Measurements from ENCODE around the gene WDR74. TPM values are rescaled to one million over a fixed set of nuclear protein-coding genes. Genes with fewer than 3 reads are reported as not detected.

WDR74 gene
- total and polyA plus RNA-seq, 9 of the 15 experiments (the other 6 are each of a cell fraction or from before 2014, with no cell fraction given): 32.7 to 210 (median 114) TPM

DNA sequence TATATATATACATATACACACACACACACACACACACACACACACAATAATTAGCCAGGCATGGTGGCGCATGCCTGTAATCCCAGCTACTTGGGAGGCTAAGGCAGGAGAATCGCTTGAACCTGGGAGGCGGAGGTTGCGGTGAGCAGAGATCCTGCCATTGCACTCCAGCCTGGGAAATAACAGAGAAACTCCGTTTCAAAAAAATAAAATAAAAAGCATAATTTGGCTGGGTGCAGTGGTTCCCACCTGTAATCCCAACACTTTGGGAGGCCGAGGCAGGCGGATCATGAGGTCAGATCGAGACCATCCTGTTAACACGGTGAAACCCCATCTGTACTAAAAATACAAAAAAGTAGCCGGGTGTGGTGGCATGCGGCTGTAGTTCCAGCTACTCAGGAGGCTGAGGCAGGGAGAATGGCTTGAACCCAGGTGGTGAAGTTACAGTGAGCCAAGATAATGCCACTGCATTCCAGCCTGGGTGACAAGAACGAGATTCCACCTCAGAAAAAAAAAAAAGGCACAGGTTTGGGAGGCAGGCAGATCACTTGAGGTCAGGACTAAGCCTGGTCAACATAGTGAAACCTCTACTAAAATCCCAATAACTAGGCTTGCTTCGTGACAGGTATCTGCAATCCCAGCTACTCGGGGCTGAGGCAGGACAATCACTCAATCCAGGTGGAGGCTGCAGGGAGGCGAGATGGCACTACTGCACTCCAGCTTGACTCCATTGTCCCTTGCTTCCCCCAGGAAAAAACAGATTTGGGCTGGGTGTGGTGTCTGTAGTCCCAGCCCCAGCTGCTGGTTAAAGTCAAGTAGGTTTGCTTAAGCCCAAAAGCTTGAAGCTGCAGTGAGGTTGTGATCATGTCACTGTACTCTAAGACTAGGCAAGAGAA lies 11.8 kb upstream of the WDR74 start (continued):
- TF ChIP-seq, protein P1, sequence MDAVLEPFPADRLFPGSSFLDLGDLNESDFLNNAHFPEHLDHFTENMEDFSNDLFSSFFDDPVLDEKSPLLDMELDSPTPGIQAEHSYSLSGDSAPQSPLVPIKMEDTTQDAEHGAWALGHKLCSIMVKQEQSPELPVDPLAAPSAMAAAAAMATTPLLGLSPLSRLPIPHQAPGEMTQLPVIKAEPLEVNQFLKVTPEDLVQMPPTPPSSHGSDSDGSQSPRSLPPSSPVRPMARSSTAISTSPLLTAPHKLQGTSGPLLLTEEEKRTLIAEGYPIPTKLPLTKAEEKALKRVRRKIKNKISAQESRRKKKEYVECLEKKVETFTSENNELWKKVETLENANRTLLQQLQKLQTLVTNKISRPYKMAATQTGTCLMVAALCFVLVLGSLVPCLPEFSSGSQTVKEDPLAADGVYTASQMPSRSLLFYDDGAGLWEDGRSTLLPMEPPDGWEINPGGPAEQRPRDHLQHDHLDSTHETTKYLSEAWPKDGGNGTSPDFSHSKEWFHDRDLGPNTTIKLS (IDR thresholded peaks at IDR 0.05; ENCODE audit: borderline replicate concordance, low read depth): no peak
- TF ChIP-seq CHD1 (IDR thresholded peaks at IDR 0.05; ENCODE audit: low read length) (no peak), ZNF764 (CRISPR knock-in tag; IDR thresholded peaks at IDR 0.05; ENCODE audit: low read depth) (no peak), POLR2G (IDR thresholded peaks at IDR 0.05; ENCODE audit: low read depth, low read length) (no peak; the same call in 1 of the 2 replicates), CEBPB (tag; IDR thresholded peaks at IDR 0.05) (no peak), CREM (IDR thresholded peaks at IDR 0.05; ENCODE audit: low read depth) (no peak), PTTG1 (tag; IDR thresholded peaks at IDR 0.05; ENCODE audit: low read depth) (no peak), SRSF7 (optimal IDR thresholded peaks at IDR 0.05; ENCODE audit: low read depth, low read length) (no peak), ZNF699 (CRISPR knock-in tag; IDR thresholded peaks at IDR 0.05; ENCODE audit: insufficient replicate concordance) (no peak), SRF (CRISPR knock-in tag; IDR thresholded peaks at IDR 0.05) (no peak), CCAR2 (IDR thresholded peaks at IDR 0.05; ENCODE audit: low read depth, low read length) (no peak), ZNF41 (CRISPR knock-in tag; conservative IDR thresholded peaks at IDR 0.05) (no peak), FIP1L1 (IDR thresholded peaks at IDR 0.05; ENCODE audit: low read depth, low read length, poor library complexity, severe bottlenecking) (no peak)
- TF ChIP-seq, protein P2, sequence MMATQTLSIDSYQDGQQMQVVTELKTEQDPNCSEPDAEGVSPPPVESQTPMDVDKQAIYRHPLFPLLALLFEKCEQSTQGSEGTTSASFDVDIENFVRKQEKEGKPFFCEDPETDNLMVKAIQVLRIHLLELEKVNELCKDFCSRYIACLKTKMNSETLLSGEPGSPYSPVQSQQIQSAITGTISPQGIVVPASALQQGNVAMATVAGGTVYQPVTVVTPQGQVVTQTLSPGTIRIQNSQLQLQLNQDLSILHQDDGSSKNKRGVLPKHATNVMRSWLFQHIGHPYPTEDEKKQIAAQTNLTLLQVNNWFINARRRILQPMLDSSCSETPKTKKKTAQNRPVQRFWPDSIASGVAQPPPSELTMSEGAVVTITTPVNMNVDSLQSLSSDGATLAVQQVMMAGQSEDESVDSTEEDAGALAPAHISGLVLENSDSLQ (IDR thresholded peaks at IDR 0.05): no peak
- TF ChIP-seq, protein P3, sequence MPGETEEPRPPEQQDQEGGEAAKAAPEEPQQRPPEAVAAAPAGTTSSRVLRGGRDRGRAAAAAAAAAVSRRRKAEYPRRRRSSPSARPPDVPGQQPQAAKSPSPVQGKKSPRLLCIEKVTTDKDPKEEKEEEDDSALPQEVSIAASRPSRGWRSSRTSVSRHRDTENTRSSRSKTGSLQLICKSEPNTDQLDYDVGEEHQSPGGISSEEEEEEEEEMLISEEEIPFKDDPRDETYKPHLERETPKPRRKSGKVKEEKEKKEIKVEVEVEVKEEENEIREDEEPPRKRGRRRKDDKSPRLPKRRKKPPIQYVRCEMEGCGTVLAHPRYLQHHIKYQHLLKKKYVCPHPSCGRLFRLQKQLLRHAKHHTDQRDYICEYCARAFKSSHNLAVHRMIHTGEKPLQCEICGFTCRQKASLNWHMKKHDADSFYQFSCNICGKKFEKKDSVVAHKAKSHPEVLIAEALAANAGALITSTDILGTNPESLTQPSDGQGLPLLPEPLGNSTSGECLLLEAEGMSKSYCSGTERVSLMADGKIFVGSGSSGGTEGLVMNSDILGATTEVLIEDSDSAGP (CRISPR knock-in tag; IDR thresholded peaks at IDR 0.05): no peak
- TF ChIP-seq, protein P4, sequence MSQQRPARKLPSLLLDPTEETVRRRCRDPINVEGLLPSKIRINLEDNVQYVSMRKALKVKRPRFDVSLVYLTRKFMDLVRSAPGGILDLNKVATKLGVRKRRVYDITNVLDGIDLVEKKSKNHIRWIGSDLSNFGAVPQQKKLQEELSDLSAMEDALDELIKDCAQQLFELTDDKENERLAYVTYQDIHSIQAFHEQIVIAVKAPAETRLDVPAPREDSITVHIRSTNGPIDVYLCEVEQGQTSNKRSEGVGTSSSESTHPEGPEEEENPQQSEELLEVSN (IDR thresholded peaks at IDR 0.05; ENCODE audit: borderline replicate concordance in 1 of 2, extremely low read depth in 1 of 2, insufficient read depth in 1 of 2, insufficient read length in 1 of 2, low read depth in 1 of 2, low read length in 1 of 2, poor library complexity in 1 of 2, severe bottlenecking in 1 of 2): no peak
- TF ChIP-seq, protein P5, sequence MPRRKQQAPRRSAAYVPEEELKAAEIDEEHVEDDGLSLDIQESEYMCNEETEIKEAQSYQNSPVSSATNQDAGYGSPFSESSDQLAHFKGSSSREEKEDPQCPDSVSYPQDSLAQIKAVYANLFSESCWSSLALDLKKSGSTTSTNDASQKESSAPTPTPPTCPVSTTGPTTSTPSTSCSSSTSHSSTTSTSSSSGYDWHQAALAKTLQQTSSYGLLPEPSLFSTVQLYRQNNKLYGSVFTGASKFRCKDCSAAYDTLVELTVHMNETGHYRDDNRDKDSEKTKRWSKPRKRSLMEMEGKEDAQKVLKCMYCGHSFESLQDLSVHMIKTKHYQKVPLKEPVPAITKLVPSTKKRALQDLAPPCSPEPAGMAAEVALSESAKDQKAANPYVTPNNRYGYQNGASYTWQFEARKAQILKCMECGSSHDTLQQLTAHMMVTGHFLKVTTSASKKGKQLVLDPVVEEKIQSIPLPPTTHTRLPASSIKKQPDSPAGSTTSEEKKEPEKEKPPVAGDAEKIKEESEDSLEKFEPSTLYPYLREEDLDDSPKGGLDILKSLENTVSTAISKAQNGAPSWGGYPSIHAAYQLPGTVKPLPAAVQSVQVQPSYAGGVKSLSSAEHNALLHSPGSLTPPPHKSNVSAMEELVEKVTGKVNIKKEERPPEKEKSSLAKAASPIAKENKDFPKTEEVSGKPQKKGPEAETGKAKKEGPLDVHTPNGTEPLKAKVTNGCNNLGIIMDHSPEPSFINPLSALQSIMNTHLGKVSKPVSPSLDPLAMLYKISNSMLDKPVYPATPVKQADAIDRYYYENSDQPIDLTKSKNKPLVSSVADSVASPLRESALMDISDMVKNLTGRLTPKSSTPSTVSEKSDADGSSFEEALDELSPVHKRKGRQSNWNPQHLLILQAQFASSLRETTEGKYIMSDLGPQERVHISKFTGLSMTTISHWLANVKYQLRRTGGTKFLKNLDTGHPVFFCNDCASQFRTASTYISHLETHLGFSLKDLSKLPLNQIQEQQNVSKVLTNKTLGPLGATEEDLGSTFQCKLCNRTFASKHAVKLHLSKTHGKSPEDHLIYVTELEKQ (CRISPR knock-in tag; IDR thresholded peaks at IDR 0.05): no peak

Data from K562 (cell line).